HCT116 (cell line): Measurements from ENCODE around the gene LRRC61. TPM values are rescaled to one million over a fixed set of nuclear protein-coding genes. Genes with fewer than 3 reads are reported as not detected.

Source experiments
- ATAC-seq: fragments of 200-7000 bp; cut with Tn5 transposase; 2 replicates; pipeline ENCODE4 v1.9.1; 2020; ENCODE audit warnings: mild to moderate bottlenecking, moderate library complexity
- BruUV-seq: library from RNA; stranded (reverse); fragments of 400-500 nt; replicated peaks from 2 replicates; lab custom pipeline; 2021; lab: Mats Ljungman, UMichigan
- CTCF ChIA-PET: fragments of 300-600 bp; sonication (Branson Sonifier 250); formaldehyde crosslinking; loops from one replicate; lab custom pipeline; 2021; ENCODE audit warnings: antibody characterized with exemption; lab: Charles Lee
- POLR2A ChIA-PET: fragments of 300-600, 350-600 bp; sonication (Branson Sonifier 250); formaldehyde crosslinking; loops from one replicate; lab custom pipeline; 2021; ENCODE audit warnings: antibody characterized with exemption; lab: Charles Lee
- RAD21 ChIA-PET, 2 experiments: fragments of 300-600 bp; sonication (Branson Sonifier 250); formaldehyde crosslinking; loops; one replicate each; lab custom pipeline; 2023; ENCODE audit warnings: low total read pairs in 2 of 2; ENCODE audit not compliant: uncharacterized antibody in 2 of 2, unreplicated experiment in 2 of 2, low non-redundant PET in 1 of 2; lab: Charles Lee
- DNase-seq: peaks from one replicate; pipeline ENCODE4 v3.0.0-alpha.2; 2010; ENCODE audit warnings: low read depth, low spot score
- H2AFZ ChIP-seq: fragments of 200-600 bp; shearing (Covaris generic), sonication (generic); 2 replicates; pipeline ENCODE4 v1.6.1; 2017; ENCODE audit warnings: low read depth, mixed run types, mixed read lengths, antibody characterized with exemption, low read length; ENCODE audit not compliant: poor library complexity, severe bottlenecking
- H3K27ac ChIP-seq: 2 replicates; pipeline ENCODE4 v1.5.1; 2012; ENCODE audit warnings: low read depth, low read length
- H3K27me3 ChIP-seq: fragments of 200-600 bp; sonication (generic); 2 replicates; pipeline ENCODE4 v1.6.1; 2016; ENCODE audit warnings: mixed run types, low read length, mixed read lengths; ENCODE audit not compliant: insufficient read depth
- H3K36me3 ChIP-seq, 2 experiments: fragments of 200-500 bp in 1 of 2; fragments of 200-600 bp in 1 of 2; sonication (Bioruptor generic) in 1 of 2; sonication (generic) in 1 of 2; 2 replicates each; pipeline versions ENCODE4 v1.5.1 to v1.6.1; 2014 to 2016; ENCODE audit warnings: low read length in 2 of 2, inconsistent platforms in 1 of 2, mixed read lengths in 1 of 2, mixed run types in 1 of 2; ENCODE audit not compliant: insufficient read depth in 2 of 2, control insufficient read depth in 1 of 2
- H3K4me1 ChIP-seq, 2 experiments: fragments of 200-600 bp in 1 of 2; sonication (generic) in 1 of 2; 2 replicates each; pipeline versions ENCODE4 v1.5.1 to v1.6.1; 2012 to 2017; ENCODE audit warnings: low read length in 2 of 2, inconsistent platforms in 1 of 2, mild to moderate bottlenecking in 1 of 2, mixed read lengths in 1 of 2, mixed run types in 1 of 2, moderate library complexity in 1 of 2; ENCODE audit not compliant: insufficient read depth in 2 of 2, control insufficient read depth in 1 of 2
- H3K4me2 ChIP-seq: fragments of 200-600 bp; sonication (generic); 2 replicates; pipeline ENCODE4 v1.6.1; 2017; ENCODE audit warnings: mixed run types, low read length, mixed read lengths
- H3K4me3 ChIP-seq, 2 experiments: fragments of 200-600 bp in 1 of 2; sonication (generic) in 1 of 2; replicated peaks in 1 of 2; 2 replicates each; pipeline ENCODE4 v1.5.1; 2011 to 2016; ENCODE audit warnings: low read length in 2 of 2, control low read depth in 1 of 2, low read depth in 1 of 2, mild to moderate bottlenecking in 1 of 2, mixed read lengths in 1 of 2, mixed run types in 1 of 2
- H3K79me2 ChIP-seq: fragments of 200-600 bp; sonication (generic); 2 replicates; pipeline ENCODE4 v1.6.1; 2017; ENCODE audit warnings: mild to moderate bottlenecking, mixed run types, low read length, moderate library complexity, mixed read lengths; ENCODE audit not compliant: insufficient read depth
- H3K9ac ChIP-seq: fragments of 200-600 bp; sonication (generic); 2 replicates; pipeline ENCODE4 v1.6.1; 2016; ENCODE audit warnings: low read length, mixed read lengths
- H3K9me2 ChIP-seq: fragments of 200-600 bp; sonication (generic), shearing (Covaris generic); 2 replicates; pipeline ENCODE4 v1.6.1; 2017; ENCODE audit warnings: mixed run types, mild to moderate bottlenecking, moderate library complexity; ENCODE audit not compliant: insufficient read depth
- H3K9me3 ChIP-seq, 2 experiments: fragments of 200-500 bp in 1 of 2; fragments of 200-600 bp in 1 of 2; sonication (Bioruptor generic) in 1 of 2; sonication (generic) in 1 of 2; 2 replicates each; pipeline ENCODE4 v1.6.1; 2014 to 2017; ENCODE audit warnings: low read length in 2 of 2, mixed read lengths in 2 of 2, inconsistent platforms in 1 of 2, low read depth in 1 of 2, mild to moderate bottlenecking in 1 of 2, mixed run types in 1 of 2, moderate library complexity in 1 of 2; ENCODE audit not compliant: control insufficient read depth in 1 of 2, insufficient read depth in 1 of 2
- H4K20me1 ChIP-seq: fragments of 200-600 bp; sonication (generic), shearing (Covaris generic); 2 replicates; pipeline ENCODE4 v1.6.1; 2017; ENCODE audit warnings: mixed run types, mild to moderate bottlenecking, moderate library complexity; ENCODE audit not compliant: insufficient read depth
- CEBPB ChIP-seq: IDR thresholded peaks from 2 replicates; pipeline ENCODE4 v1.6.1; 2012; ENCODE audit warnings: low read depth
- EGR1 ChIP-seq: IDR thresholded peaks from 2 replicates; pipeline ENCODE4 v1.6.1; 2012; ENCODE audit warnings: low read depth
- ELF1 ChIP-seq: IDR thresholded peaks from 2 replicates; pipeline ENCODE4 v1.6.1; 2012; ENCODE audit warnings: low read depth, borderline replicate concordance
- JUND ChIP-seq: IDR thresholded peaks from 2 replicates; pipeline ENCODE4 v1.6.1; 2012
- MAX ChIP-seq: IDR thresholded peaks from 2 replicates; pipeline ENCODE4 v1.6.1; 2012
- POLR2A ChIP-seq: IDR thresholded peaks from 2 replicates; pipeline ENCODE4 v1.7.0; 2011; ENCODE audit warnings: borderline replicate concordance; ENCODE audit not compliant: insufficient read depth, insufficient read length; ENCODE audit errors: extremely low read depth
- POLR2AphosphoS5 ChIP-seq: IDR thresholded peaks from 2 replicates; pipeline ENCODE4 v1.6.1; 2011; ENCODE audit warnings: mild to moderate bottlenecking, low read depth, low read length, moderate library complexity
- RAD21 ChIP-seq: IDR thresholded peaks from 2 replicates; pipeline ENCODE4 v1.6.1; 2012; ENCODE audit warnings: low read depth, mild to moderate bottlenecking
- REST ChIP-seq: IDR thresholded peaks from 2 replicates; pipeline ENCODE4 v1.6.1; 2012; ENCODE audit warnings: low read depth
- SIN3A ChIP-seq: IDR thresholded peaks from 2 replicates; pipeline ENCODE4 v1.6.1; 2012; ENCODE audit warnings: low read depth
- SP1 ChIP-seq: IDR thresholded peaks from 2 replicates; pipeline ENCODE4 v1.6.1; 2012; ENCODE audit warnings: low read depth
- TCF7L2 ChIP-seq: IDR thresholded peaks from 2 replicates; pipeline ENCODE4 v1.7.0; 2011; ENCODE audit warnings: borderline replicate concordance, inconsistent platforms; ENCODE audit not compliant: insufficient read depth, insufficient read length; ENCODE audit errors: extremely low read depth
- YY1 ChIP-seq: IDR thresholded peaks from 2 replicates; pipeline ENCODE4 v1.6.1; 2011; ENCODE audit warnings: low read length, low read depth, moderate library complexity, mild to moderate bottlenecking; ENCODE audit not compliant: insufficient replicate concordance; ENCODE audit errors: extremely low read depth
- ZBTB33 ChIP-seq: IDR thresholded peaks from 2 replicates; pipeline ENCODE4 v1.6.1; 2011; ENCODE audit warnings: mild to moderate bottlenecking, low read length, moderate library complexity; ENCODE audit not compliant: insufficient replicate concordance; ENCODE audit errors: extremely low read depth
- ZNF274 ChIP-seq: fragments of 200-500 bp; sonication (Bioruptor generic); IDR thresholded peaks from 2 replicates; pipeline ENCODE4 v1.6.1; 2014; ENCODE audit warnings: mild to moderate bottlenecking, low read depth, low read length, inconsistent platforms
- intact Hi-C: fragments of 100-400 bp; cut with micrococcal nuclease; formaldehyde crosslinking; loops from 2 replicates; pipeline ENCODE4 v1.10.0; 2022
- total RNA-seq: library from RNA; stranded (reverse); gene quantifications from one replicate; pipeline ENCODE4 v1.2.1, GENCODE V29; 2021; ENCODE audit not compliant: unreplicated experiment

Gene LRRC61
- total RNA-seq, 1 experiment from 2014 or later, result 12.0 TPM

- BruUV-seq, result no TSS peak
- no peak overlapping the region for H3K4me3 ChIP-seq
- H3K27me3 ChIP-seq, result no peaks in the 10 kb centered on the region
- no peak overlapping the region for H3K9ac ChIP-seq
- POLR2A ChIA-PET, result no interaction called here
- TF ChIP-seq MAX (no peak), EGR1 (no peak), REST (no peak), POLR2A (no peak), YY1 (no peak), TCF7L2 (no peak), ZNF274 (no peak), ELF1 (no peak), SP1 (no peak), POLR2AphosphoS5 (no peak), ZBTB33 (no peak), CEBPB (no peak), SIN3A (no peak), JUND (no peak), RAD21 (no peak)
- TF ChIP-seq, all 23 proteins: peak for 0
- Histone ChIP-seq H3K9me3 (no peaks in the 10 kb centered on the region), H3K36me3 (peaks cover 0 to 3% of the 10 kb centered on the region in 2 experiments; a peak in 1 of 4 replicates), H3K27ac (no peak overlapping the region), H3K79me2 (no peaks in the 10 kb centered on the region), H3K9me2 (no peaks in the 10 kb centered on the region), H4K20me1 (no peaks in the 10 kb centered on the region), H3K4me1 (peaks cover 5 to 7% of the 10 kb centered on the region in 2 experiments; a peak in 3 of 4 replicates), H3K4me2 (no peak overlapping the region), H2AFZ (no peak overlapping the region)
- CTCF ChIA-PET, result no interaction called here
- no peak for ATAC-seq
- RAD21 ChIA-PET, result no interaction called here
- DNase-seq, result no peak
- intact Hi-C loops, result no loop called here
These were observed 6.4 kb downstream of the LRRC61 start for GRCh38 chr7:150329331-150330120.
